Measurements from ENCODE around the gene ADI1.

- no peak for TF ChIP-seq CTCF (IDR thresholded peaks at IDR 0.05; ENCODE audit: low read length)
- TF ChIP-seq EZH2 (optimal IDR thresholded peaks at IDR 0.05; ENCODE audit: low read depth, low read length) = no peak
- no peak for TF ChIP-seq EZH2phosphoT487 (IDR thresholded peaks at IDR 0.05; ENCODE audit: low read length)
These were observed 48.2 kb downstream of the ADI1 start for GRCh38 chr2:3470856-3471737.

All from MM.1S (cell line).